Panc1 (cell line): ENCODE data around the gene FHIT.

Experiments
- POLR2AphosphoS5 ChIP-seq: IDR thresholded peaks from 2 replicates; pipeline ENCODE4 v1.6.1; 2012; ENCODE audit warnings: mild to moderate bottlenecking, low read depth, low read length, moderate library complexity
- TF ChIP-seq, protein P1 (sequence below): fragments of 450-650 bp; IDR thresholded peaks from 2 replicates; pipeline ENCODE4 v1.5.1; 2017; ENCODE audit warnings: mild to moderate bottlenecking

DNA sequence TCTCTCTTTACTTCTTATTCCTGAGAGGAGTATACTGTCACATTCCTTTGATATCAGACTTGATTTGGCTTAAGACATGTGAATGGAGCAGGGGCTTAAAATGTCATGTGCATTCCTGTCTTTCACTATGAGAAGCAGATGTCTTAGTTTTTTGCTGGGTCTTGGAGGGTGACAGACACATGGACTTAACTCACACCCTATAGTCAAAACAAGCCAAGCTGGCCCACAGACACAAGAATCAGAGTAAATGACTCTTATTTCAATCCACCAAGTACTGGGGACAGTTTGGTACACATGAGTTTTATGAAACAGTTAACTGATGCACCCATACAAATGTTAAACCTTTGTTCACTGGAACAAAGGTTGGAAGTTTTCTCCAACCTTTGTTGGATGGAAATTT, 1177.3 kb downstream of the FHIT start:
- no peak for TF ChIP-seq POLR2AphosphoS5
- TF ChIP-seq, protein P1, sequence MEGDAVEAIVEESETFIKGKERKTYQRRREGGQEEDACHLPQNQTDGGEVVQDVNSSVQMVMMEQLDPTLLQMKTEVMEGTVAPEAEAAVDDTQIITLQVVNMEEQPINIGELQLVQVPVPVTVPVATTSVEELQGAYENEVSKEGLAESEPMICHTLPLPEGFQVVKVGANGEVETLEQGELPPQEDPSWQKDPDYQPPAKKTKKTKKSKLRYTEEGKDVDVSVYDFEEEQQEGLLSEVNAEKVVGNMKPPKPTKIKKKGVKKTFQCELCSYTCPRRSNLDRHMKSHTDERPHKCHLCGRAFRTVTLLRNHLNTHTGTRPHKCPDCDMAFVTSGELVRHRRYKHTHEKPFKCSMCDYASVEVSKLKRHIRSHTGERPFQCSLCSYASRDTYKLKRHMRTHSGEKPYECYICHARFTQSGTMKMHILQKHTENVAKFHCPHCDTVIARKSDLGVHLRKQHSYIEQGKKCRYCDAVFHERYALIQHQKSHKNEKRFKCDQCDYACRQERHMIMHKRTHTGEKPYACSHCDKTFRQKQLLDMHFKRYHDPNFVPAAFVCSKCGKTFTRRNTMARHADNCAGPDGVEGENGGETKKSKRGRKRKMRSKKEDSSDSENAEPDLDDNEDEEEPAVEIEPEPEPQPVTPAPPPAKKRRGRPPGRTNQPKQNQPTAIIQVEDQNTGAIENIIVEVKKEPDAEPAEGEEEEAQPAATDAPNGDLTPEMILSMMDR: no peak
